Right lobe of liver (tissue), 4 donors: Measurements from ENCODE around the gene PPP1R2C.

Experiments
- CTCF ChIP-seq, 4 donors: fragments of 200-600 bp in 3 of 4; fragments of 450-650 bp in 1 of 4; IDR thresholded peaks; one replicate each; pipeline versions ENCODE4 v1.5.1 to v1.8.0; 2016 to 2022; ENCODE audit warnings: antibody characterized with exemption in 4 of 4, mild to moderate bottlenecking in 2 of 4
- POLR2A ChIP-seq: fragments of 450-650 bp; IDR thresholded peaks from one replicate; pipeline ENCODE4 v1.6.1; 2017; ENCODE audit warnings: antibody characterized with exemption, mild to moderate bottlenecking
- donor health status: DM: no; HTN: no; CAD: no.
- donor health status: DM: no; HTN: no; CAD: no.
- donor health status: DM: no; HTN: yes; CAD: no.

- no peak for TF ChIP-seq CTCF (IDR thresholded peaks at IDR 0.05)
- TF ChIP-seq POLR2A, result no peak
Observed at GRCh38 chrX:42778096-42778495, at the start of gene PPP1R2C.
